ENCODE measurements around the gene TMCC2.

DNA sequence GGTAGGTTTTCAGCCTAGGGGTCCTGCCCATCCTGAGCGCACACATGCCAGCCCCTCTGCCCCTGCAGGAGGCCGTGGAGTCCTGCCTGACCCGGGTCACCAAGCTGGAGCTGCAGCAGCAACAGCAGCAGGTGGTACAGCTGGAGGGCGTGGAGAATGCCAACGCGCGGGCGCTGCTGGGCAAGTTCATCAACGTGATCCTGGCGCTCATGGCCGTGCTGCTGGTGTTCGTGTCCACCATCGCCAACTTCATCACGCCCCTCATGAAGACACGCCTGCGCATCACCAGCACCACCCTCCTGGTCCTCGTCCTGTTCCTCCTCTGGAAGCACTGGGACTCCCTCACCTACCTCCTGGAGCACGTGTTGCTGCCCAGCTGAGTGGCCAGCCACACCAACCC lies 44.0 kb downstream of the TMCC2 start:
- TF ChIP-seq, protein P1, sequence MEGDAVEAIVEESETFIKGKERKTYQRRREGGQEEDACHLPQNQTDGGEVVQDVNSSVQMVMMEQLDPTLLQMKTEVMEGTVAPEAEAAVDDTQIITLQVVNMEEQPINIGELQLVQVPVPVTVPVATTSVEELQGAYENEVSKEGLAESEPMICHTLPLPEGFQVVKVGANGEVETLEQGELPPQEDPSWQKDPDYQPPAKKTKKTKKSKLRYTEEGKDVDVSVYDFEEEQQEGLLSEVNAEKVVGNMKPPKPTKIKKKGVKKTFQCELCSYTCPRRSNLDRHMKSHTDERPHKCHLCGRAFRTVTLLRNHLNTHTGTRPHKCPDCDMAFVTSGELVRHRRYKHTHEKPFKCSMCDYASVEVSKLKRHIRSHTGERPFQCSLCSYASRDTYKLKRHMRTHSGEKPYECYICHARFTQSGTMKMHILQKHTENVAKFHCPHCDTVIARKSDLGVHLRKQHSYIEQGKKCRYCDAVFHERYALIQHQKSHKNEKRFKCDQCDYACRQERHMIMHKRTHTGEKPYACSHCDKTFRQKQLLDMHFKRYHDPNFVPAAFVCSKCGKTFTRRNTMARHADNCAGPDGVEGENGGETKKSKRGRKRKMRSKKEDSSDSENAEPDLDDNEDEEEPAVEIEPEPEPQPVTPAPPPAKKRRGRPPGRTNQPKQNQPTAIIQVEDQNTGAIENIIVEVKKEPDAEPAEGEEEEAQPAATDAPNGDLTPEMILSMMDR (IDR thresholded peaks at IDR 0.05) = no peak
- TF ChIP-seq POLR2A (IDR thresholded peaks at IDR 0.05) = no peak

All from heart left ventricle (tissue), 13 donors.